ENCODE measurements around the gene CAPRIN2.

CAPRIN2 gene

DNA sequence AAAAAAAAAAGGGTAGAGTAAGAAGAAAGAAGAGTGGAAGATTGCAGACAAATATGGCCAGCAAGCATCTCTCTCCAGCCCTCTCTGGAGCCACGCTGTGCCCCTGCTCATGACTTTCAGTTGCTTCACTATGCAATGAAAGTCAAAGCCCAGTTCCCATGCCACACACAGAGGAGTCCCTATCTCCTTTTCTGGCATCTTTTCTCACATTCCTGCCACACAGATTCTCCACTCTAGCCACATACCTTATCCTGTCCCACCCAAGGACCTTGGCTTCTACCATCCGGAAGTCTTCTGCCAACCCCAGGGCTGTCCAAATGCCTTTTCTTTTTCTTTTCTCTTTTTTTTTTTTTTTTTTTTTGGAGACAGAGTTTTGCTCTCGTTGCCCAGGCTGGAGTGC is 39.3 kb upstream of the CAPRIN2 start:
- TF ChIP-seq, protein P1, sequence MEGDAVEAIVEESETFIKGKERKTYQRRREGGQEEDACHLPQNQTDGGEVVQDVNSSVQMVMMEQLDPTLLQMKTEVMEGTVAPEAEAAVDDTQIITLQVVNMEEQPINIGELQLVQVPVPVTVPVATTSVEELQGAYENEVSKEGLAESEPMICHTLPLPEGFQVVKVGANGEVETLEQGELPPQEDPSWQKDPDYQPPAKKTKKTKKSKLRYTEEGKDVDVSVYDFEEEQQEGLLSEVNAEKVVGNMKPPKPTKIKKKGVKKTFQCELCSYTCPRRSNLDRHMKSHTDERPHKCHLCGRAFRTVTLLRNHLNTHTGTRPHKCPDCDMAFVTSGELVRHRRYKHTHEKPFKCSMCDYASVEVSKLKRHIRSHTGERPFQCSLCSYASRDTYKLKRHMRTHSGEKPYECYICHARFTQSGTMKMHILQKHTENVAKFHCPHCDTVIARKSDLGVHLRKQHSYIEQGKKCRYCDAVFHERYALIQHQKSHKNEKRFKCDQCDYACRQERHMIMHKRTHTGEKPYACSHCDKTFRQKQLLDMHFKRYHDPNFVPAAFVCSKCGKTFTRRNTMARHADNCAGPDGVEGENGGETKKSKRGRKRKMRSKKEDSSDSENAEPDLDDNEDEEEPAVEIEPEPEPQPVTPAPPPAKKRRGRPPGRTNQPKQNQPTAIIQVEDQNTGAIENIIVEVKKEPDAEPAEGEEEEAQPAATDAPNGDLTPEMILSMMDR (IDR thresholded peaks at IDR 0.05), result no peak
- no peak for TF ChIP-seq ZFX (IDR thresholded peaks at IDR 0.05; ENCODE audit: borderline replicate concordance)
- H3K27ac ChIP-seq, result no peak overlapping the region

GRCh38 chr12:30792648-30793499 is 38.1 kb upstream of the CAPRIN2 start:
- peak overlapping the region; percentile 46 for H3K27ac ChIP-seq
- no peak for TF ChIP-seq ZFX (IDR thresholded peaks at IDR 0.05; ENCODE audit: borderline replicate concordance)
- TF ChIP-seq, protein P1 (IDR thresholded peaks at IDR 0.05), result no peak

DNA sequence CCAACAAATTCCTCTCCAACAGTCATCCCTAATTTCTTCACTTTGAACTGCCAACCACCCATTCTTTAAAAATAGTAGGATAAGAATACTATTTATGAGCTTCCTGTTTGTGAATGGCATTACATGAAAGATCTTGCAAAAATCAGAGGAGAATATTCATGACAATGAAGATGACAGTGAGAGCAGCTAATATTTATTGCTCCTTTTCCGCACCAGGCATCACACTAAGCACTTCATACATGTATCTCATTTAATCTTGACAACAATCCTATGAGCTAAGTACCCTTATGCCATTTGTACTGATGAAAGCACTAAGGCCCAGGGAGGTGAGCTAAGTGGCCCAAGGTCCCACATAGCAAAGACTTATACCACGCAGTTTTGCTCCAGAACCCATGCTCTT is 37.3 kb upstream of the CAPRIN2 start:
- no peak overlapping the region; the same call in 1 of the 2 replicates for H3K27ac ChIP-seq
- TF ChIP-seq, protein P1 (IDR thresholded peaks at IDR 0.05), result no peak
- no peak for TF ChIP-seq ZFX (IDR thresholded peaks at IDR 0.05; ENCODE audit: borderline replicate concordance)

DNA sequence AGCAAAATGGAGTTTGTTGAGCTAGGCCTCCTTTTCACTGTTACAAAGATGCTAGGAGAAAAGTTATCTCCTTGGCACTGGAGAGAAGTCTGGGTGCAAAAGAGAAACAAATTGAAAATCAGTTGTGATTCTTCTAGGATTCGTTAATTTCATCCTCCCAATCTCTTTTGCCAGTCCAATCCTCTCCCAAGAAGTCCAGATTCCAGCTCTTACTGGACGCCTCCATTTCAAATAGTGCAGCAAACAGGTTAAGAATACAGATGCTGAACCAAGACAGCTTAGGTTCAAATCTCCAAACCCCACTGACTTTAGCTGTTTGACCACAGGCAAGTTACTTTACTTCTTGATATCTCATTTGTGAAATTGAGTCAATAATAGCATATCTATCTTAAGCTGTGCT is 34.0 kb upstream of the CAPRIN2 start:
- TF ChIP-seq ZFX (IDR thresholded peaks at IDR 0.05; ENCODE audit: borderline replicate concordance), result no peak
- TF ChIP-seq, protein P1 (IDR thresholded peaks at IDR 0.05), result no peak
- no peak overlapping the region for H3K27ac ChIP-seq

DNA sequence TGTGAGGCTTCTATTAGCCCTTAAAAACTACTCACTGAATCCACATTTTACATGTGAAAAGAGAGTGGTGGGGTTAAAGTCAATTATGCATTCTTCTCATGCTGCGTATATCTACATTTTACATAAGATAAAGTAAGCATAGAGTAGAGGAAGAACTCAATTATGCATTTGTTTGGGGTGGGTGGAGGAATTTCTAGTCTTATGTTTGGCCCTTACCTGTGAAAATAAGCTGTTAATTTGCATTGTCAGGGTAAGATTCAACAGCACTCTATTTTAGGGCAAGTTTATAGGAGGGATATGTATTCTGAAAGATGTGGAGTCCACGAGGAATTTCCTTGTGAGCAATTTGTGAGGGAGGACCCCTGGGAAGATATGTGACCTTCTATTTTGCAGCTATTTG is 30.9 kb upstream of the CAPRIN2 start:
- TF ChIP-seq ZFX (IDR thresholded peaks at IDR 0.05; ENCODE audit: borderline replicate concordance), result no peak
- TF ChIP-seq, protein P1 (IDR thresholded peaks at IDR 0.05), result no peak
- H3K27ac ChIP-seq, result no peak overlapping the region

- H3K27ac ChIP-seq, result no peak overlapping the region
- TF ChIP-seq, protein P1 (IDR thresholded peaks at IDR 0.05), result no peak
- TF ChIP-seq ZFX (IDR thresholded peaks at IDR 0.05; ENCODE audit: borderline replicate concordance), result no peak
These were observed 29.8 kb upstream of the CAPRIN2 start for GRCh38 chr12:30784508-30784907.

DNA sequence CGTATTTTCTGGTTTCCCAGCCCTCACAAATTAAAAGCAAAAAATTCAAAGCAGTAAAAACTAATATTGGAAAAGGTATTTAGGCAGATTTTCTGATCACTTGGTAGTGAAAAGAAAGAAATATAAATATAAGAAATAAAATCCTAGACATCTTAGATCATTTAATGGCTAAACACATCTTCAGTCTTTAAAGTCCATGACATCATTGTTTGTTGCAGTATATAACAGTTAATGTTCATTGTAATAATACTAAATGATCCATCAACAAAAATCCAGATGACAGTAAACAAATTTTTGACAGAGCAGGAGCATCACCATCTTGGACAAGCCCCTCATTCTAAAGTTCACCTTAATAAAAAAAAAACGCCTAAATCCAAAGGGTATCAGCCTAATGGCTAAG is 29.2 kb upstream of the CAPRIN2 start:
- TF ChIP-seq ZFX (IDR thresholded peaks at IDR 0.05; ENCODE audit: borderline replicate concordance), result no peak
- TF ChIP-seq, protein P1 (IDR thresholded peaks at IDR 0.05), result no peak
- no peak overlapping the region for H3K27ac ChIP-seq

Data from 22Rv1 (cell line).